ENCODE data around the gene A4GALT. TPM values are rescaled to one million over a fixed set of nuclear protein-coding genes. Genes with fewer than 3 reads are reported as not detected.

Gene A4GALT
- total and polyA plus RNA-seq, 2 of the 13 experiments (the other 11 are each of a cell fraction or from before 2014, with no cell fraction given) = 0.09 to 1.1 TPM

DNA sequence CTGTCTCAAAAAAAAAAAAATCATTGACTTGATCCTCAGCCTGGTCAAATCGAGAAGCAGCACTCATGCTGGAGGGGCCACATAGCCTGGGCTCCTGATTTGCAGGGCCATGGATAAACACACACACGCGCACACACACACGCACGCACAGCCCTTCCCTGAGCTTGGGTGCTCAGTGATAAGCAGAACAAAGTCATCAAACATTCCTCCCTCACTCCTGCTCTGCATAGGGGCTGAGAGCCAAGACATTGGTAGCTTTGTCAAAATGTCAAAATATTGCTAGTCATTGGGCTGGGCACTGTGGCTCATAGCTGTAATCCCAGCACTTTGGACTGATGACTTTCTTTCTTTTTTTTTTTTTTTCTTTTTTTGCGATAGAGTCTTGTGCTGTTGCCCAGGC lies 34.0 kb upstream of the A4GALT start (continued):
- TF ChIP-seq, protein P1, sequence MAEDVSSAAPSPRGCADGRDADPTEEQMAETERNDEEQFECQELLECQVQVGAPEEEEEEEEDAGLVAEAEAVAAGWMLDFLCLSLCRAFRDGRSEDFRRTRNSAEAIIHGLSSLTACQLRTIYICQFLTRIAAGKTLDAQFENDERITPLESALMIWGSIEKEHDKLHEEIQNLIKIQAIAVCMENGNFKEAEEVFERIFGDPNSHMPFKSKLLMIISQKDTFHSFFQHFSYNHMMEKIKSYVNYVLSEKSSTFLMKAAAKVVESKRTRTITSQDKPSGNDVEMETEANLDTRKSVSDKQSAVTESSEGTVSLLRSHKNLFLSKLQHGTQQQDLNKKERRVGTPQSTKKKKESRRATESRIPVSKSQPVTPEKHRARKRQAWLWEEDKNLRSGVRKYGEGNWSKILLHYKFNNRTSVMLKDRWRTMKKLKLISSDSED (CRISPR knock-in tag; IDR thresholded peaks at IDR 0.05) = no peak
- TF ChIP-seq CREB1 (IDR thresholded peaks at IDR 0.05) (no peak), CREB1 (CRISPR knock-in tag; IDR thresholded peaks at IDR 0.05) (peak; percentile 64), ZNF552 (CRISPR knock-in tag; IDR thresholded peaks at IDR 0.05; ENCODE audit: borderline replicate concordance) (0 out of 2 replicates have a peak, but pooled peaks have one; percentile 29), MTF2 (CRISPR knock-in tag; IDR thresholded peaks at IDR 0.05; ENCODE audit: borderline replicate concordance) (no peak), CBX1 (IDR thresholded peaks at IDR 0.05; ENCODE audit: low read depth) (peak; percentile 48), GATAD1 (CRISPR knock-in tag; IDR thresholded peaks at IDR 0.05) (0 out of 2 replicates have a peak, but pooled peaks have one; percentile 37), ELF3 (CRISPR knock-in tag; IDR thresholded peaks at IDR 0.05) (peak; percentile 70), DPF2 (CRISPR knock-in tag; IDR thresholded peaks at IDR 0.05; ENCODE audit: borderline replicate concordance, low read depth) (peak; percentile 77), GATA4 (IDR thresholded peaks at IDR 0.05; ENCODE audit: borderline replicate concordance, low read depth) (peak; percentile 63; the same call in 1 of the 2 replicates), FIP1L1 (IDR thresholded peaks at IDR 0.05; ENCODE audit: borderline replicate concordance, insufficient read depth, low read depth, low read length) (0 out of 2 replicates have a peak, but pooled peaks have one; percentile 56), HNRNPL (IDR thresholded peaks at IDR 0.05; ENCODE audit: low read depth, low read length) (no peak), NR2F6 (IDR thresholded peaks at IDR 0.05) (peak; percentile 46; the same call in 1 of the 2 replicates), NR2F6 (CRISPR knock-in tag; IDR thresholded peaks at IDR 0.05) (peak; percentile 72), CBFB (CRISPR knock-in tag; IDR thresholded peaks at IDR 0.05) (no peak), NFE2L2 (IDR thresholded peaks at IDR 0.05; ENCODE audit: low read length) (peak; percentile 33; the same call in 1 of the 2 replicates), BCL6 (CRISPR knock-in tag; IDR thresholded peaks at IDR 0.05) (no peak; the same call in 1 of the 2 replicates), ZNF879 (CRISPR knock-in tag; IDR thresholded peaks at IDR 0.05) (no peak)
- TF ChIP-seq, protein P2, sequence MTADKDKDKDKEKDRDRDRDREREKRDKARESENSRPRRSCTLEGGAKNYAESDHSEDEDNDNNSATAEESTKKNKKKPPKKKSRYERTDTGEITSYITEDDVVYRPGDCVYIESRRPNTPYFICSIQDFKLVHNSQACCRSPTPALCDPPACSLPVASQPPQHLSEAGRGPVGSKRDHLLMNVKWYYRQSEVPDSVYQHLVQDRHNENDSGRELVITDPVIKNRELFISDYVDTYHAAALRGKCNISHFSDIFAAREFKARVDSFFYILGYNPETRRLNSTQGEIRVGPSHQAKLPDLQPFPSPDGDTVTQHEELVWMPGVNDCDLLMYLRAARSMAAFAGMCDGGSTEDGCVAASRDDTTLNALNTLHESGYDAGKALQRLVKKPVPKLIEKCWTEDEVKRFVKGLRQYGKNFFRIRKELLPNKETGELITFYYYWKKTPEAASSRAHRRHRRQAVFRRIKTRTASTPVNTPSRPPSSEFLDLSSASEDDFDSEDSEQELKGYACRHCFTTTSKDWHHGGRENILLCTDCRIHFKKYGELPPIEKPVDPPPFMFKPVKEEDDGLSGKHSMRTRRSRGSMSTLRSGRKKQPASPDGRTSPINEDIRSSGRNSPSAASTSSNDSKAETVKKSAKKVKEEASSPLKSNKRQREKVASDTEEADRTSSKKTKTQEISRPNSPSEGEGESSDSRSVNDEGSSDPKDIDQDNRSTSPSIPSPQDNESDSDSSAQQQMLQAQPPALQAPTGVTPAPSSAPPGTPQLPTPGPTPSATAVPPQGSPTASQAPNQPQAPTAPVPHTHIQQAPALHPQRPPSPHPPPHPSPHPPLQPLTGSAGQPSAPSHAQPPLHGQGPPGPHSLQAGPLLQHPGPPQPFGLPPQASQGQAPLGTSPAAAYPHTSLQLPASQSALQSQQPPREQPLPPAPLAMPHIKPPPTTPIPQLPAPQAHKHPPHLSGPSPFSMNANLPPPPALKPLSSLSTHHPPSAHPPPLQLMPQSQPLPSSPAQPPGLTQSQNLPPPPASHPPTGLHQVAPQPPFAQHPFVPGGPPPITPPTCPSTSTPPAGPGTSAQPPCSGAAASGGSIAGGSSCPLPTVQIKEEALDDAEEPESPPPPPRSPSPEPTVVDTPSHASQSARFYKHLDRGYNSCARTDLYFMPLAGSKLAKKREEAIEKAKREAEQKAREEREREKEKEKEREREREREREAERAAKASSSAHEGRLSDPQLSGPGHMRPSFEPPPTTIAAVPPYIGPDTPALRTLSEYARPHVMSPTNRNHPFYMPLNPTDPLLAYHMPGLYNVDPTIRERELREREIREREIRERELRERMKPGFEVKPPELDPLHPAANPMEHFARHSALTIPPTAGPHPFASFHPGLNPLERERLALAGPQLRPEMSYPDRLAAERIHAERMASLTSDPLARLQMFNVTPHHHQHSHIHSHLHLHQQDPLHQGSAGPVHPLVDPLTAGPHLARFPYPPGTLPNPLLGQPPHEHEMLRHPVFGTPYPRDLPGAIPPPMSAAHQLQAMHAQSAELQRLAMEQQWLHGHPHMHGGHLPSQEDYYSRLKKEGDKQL (CRISPR knock-in tag; IDR thresholded peaks at IDR 0.05; ENCODE audit: low read depth) = no peak; the same call in 1 of the 2 replicates
- TF ChIP-seq, protein P3, sequence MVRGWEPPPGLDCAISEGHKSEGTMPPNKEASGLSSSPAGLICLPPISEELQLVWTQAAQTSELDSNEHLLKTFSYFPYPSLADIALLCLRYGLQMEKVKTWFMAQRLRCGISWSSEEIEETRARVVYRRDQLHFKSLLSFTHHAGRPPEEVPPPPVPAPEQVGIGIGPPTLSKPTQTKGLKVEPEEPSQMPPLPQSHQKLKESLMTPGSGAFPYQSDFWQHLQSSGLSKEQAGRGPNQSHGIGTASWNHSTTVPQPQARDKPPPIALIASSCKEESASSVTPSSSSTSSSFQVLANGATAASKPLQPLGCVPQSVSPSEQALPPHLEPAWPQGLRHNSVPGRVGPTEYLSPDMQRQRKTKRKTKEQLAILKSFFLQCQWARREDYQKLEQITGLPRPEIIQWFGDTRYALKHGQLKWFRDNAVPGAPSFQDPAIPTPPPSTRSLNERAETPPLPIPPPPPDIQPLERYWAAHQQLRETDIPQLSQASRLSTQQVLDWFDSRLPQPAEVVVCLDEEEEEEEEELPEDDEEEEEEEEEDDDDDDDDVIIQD (CRISPR knock-in tag; IDR thresholded peaks at IDR 0.05; ENCODE audit: low read depth) = peak; percentile 56; the same call in 1 of the 2 replicates
- TF ChIP-seq, protein P4, sequence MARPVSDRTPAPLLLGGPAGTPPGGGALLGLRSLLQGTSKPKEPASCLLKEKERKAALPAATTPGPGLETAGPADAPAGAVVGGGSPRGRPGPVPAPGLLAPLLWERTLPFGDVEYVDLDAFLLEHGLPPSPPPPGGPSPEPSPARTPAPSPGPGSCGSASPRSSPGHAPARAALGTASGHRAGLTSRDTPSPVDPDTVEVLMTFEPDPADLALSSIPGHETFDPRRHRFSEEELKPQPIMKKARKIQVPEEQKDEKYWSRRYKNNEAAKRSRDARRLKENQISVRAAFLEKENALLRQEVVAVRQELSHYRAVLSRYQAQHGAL (CRISPR knock-in tag; IDR thresholded peaks at IDR 0.05; ENCODE audit: not compliant biosample characterization) = no peak

Measured in HepG2 (cell line).